Lung (tissue), 12 donors: ENCODE data around the gene TPTE. TPM values are rescaled to one million over a fixed set of nuclear protein-coding genes. Genes with fewer than 3 reads are reported as not detected.
"Not testable (repeated sequence)": the region's sequence is repeated elsewhere in the genome, so short reads cannot be mapped to it uniquely, and the experiment has no call there.

Experiments
- ATAC-seq: fragments of 200-7000 bp; cut with Tn5 transposase; one replicate; pipeline ENCODE4 v1.9.1; 2020; ENCODE audit warnings: moderate number of reproducible peaks; ENCODE audit not compliant: insufficient read depth, low FRiP score
- DNase-seq, 3 donors: peaks; one replicate each; pipeline ENCODE4 v3.0.0-alpha.2; 2013 to 2017
- H3K27ac ChIP-seq, 2 donors: one replicate each; pipeline ENCODE4 v1.5.1; 2013; ENCODE audit warnings: mild to moderate bottlenecking in 2 of 2, moderate library complexity in 2 of 2, control low read depth in 1 of 2, inconsistent platforms in 1 of 2, low read depth in 1 of 2, low read length in 1 of 2
- H3K27me3 ChIP-seq, 3 donors: one replicate each; pipeline ENCODE4 v1.5.1; 2013; ENCODE audit warnings: low read length in 2 of 3; ENCODE audit not compliant: control insufficient read depth in 3 of 3, insufficient read depth in 3 of 3
- H3K36me3 ChIP-seq, 4 donors: one replicate each; pipeline ENCODE4 v1.5.1; 2013; ENCODE audit warnings: low read length in 4 of 4, mild to moderate bottlenecking in 1 of 4, moderate library complexity in 1 of 4; ENCODE audit not compliant: control insufficient read depth in 4 of 4, insufficient read depth in 4 of 4
- H3K4me1 ChIP-seq, 5 donors: one replicate each; pipeline ENCODE4 v1.5.1; 2013; ENCODE audit warnings: low read length in 5 of 5, mild to moderate bottlenecking in 2 of 5, moderate library complexity in 1 of 5; ENCODE audit not compliant: control insufficient read depth in 5 of 5, insufficient read depth in 5 of 5
- H3K4me3 ChIP-seq: one replicate; pipeline ENCODE4 v1.5.1; 2013; ENCODE audit warnings: mild to moderate bottlenecking, control low read depth, moderate library complexity
- H3K9ac ChIP-seq, 2 donors: one replicate each; pipeline ENCODE4 v1.5.1; 2013; ENCODE audit warnings: low read length in 2 of 2, control low read depth in 1 of 2; ENCODE audit not compliant: insufficient read depth in 1 of 2
- H3K9me3 ChIP-seq, 4 donors: one replicate each; pipeline ENCODE4 v1.5.1; 2013; ENCODE audit warnings: low read length in 3 of 4, mild to moderate bottlenecking in 1 of 4, moderate library complexity in 1 of 4; ENCODE audit not compliant: control insufficient read depth in 4 of 4, insufficient read depth in 3 of 4
- CTCF ChIP-seq: IDR thresholded peaks from 2 replicates; pipeline ENCODE4 v1.5.1; 2012; ENCODE audit warnings: mild to moderate bottlenecking; ENCODE audit errors: control extremely low read depth, extremely low read depth
- WGBS, 2 donors: extraction: QIAGEN DNeasy Blood & Tissue Kit; methylation state at CpG; one replicate each; pipeline ENCODE4 v1.1.7; 2013; 5-methylcytosine and 5-hydroxymethylcytosine counted together
- polyA plus RNA-seq, 2 donors: library from polyadenylated mRNA; stranded (reverse); fragments of 200-250 nt; gene quantifications; one replicate each; pipeline ENCODE4 v1.2.1, GENCODE V29; 2013
- total RNA-seq, 2 donors: library from RNA; depleted of rRNA in 1 of 2; stranded (reverse); fragments of >200 nt in 1 of 2; gene quantifications; one replicate each; pipeline ENCODE4 v1.2.1, GENCODE V29; 2014 to 2021
- donor health status: control.
- donor health status: control.
- donor health status: Bipolar disorder and iron deficiency.
- donor health status: healthy.
- donor health status: DM: yes; HTN: yes; CAD: no.

Gene TPTE
- total and polyA plus RNA-seq, 4 donors = not detected

GRCh38 chr21:10511116-10511515 is 10.3 kb upstream of the TPTE start:
- TF ChIP-seq CTCF = no peak
- no peak for DNase-seq
- Histone ChIP-seq H3K9ac (no peak overlapping the region), H3K4me3 (no peak overlapping the region), H3K27me3 (no peaks in the 10 kb centered on the region), H3K36me3 (no peaks in the 10 kb centered on the region), H3K27ac (no peak overlapping the region), H3K9me3 (peaks cover 0 to 12% (median 2%) of the 10 kb centered on the region in 4 donors), H3K4me1 (no peaks in the 10 kb centered on the region)
- WGBS, 2 donors = 64 to 72% methylated on average over 6 of the region's 6 CpGs
- ATAC-seq = no peak

- not testable (repeated sequence) for H3K4me3 ChIP-seq, H3K4me1 ChIP-seq, H3K36me3 ChIP-seq, H3K9ac ChIP-seq, DNase-seq, H3K27me3 ChIP-seq, ATAC-seq, H3K27ac ChIP-seq
- peaks cover 0 to 21% (median 5%) of the 10 kb centered on the region in 4 donors for H3K9me3 ChIP-seq
- WGBS, 2 donors = 83 to 89% methylated on average over 3 of the region's 3 CpGs
Observed at GRCh38 chr21:10516889-10517288, 4.5 kb upstream of the TPTE start.

- not testable (repeated sequence) for ATAC-seq, H3K4me3 ChIP-seq, H3K27me3 ChIP-seq, H3K27ac ChIP-seq, H3K36me3 ChIP-seq, H3K9ac ChIP-seq, H3K4me1 ChIP-seq, DNase-seq
- H3K9me3 ChIP-seq = peaks cover 0 to 21% (median 6%) of the 10 kb centered on the region in 4 donors
- 76 to 79% methylated on average over 10 of the region's 10 CpGs for WGBS, 2 donors
Observed at GRCh38 chr21:10517904-10518303, 3.5 kb upstream of the TPTE start.

GRCh38 chr21:10521835-10522500 is 585 bp downstream of the TPTE start:
- not testable (repeated sequence) for ATAC-seq, DNase-seq, H3K36me3 ChIP-seq, H3K4me3 ChIP-seq, H3K27me3 ChIP-seq, H3K27ac ChIP-seq, H3K4me1 ChIP-seq, H3K9ac ChIP-seq
- peaks cover 0 to 21% (median 3%) of the 10 kb centered on the region in 4 donors for H3K9me3 ChIP-seq
- 56 to 65% methylated on average over 69 to 75 of the region's 75 CpGs for WGBS, 2 donors

- no peak for TF ChIP-seq CTCF
- WGBS, 2 donors = 67 to 69% methylated on average over 3 of the region's 3 CpGs
- Histone ChIP-seq H3K4me1 (no peaks in the 10 kb centered on the region), H3K9ac (no peak overlapping the region), H3K9me3 (peaks cover 0 to 30% (median 4%) of the 10 kb centered on the region in 4 donors), H3K27ac (no peak overlapping the region), H3K27me3 (no peaks in the 10 kb centered on the region), H3K36me3 (no peaks in the 10 kb centered on the region), H3K4me3 (no peak overlapping the region)
- ATAC-seq (no peak), DNase-seq (no peak)
Observed at GRCh38 chr21:10539956-10540355, 18.6 kb downstream of the TPTE start.

- not testable (repeated sequence) for H3K4me1 ChIP-seq, H3K36me3 ChIP-seq, H3K4me3 ChIP-seq, DNase-seq, H3K27ac ChIP-seq, ATAC-seq, H3K9ac ChIP-seq, H3K27me3 ChIP-seq
- WGBS, 2 donors = 81 to 89% methylated on average over 9 of the region's 9 CpGs
- peaks cover 0 to 30% (median 11%) of the 10 kb centered on the region in 4 donors for H3K9me3 ChIP-seq
Observed at GRCh38 chr21:10544376-10544775, 23.0 kb downstream of the TPTE start.

- H3K4me1 ChIP-seq, ATAC-seq, H3K36me3 ChIP-seq, H3K27me3 ChIP-seq, H3K9ac ChIP-seq, H3K27ac ChIP-seq, H3K4me3 ChIP-seq, DNase-seq: not testable (repeated sequence)
- H3K9me3 ChIP-seq = peaks cover 0 to 13% (median 8%) of the 10 kb centered on the region in 4 donors
- 36 to 43% methylated on average over 4 of the region's 4 CpGs for WGBS, 2 donors
Observed at GRCh38 chr21:10547868-10548267, 26.5 kb downstream of the TPTE start.
